DND-41 (cell line): ENCODE measurements around the gene MCUR1.

Experiments
- ATAC-seq: fragments of 200-7000 bp; cut with Tn5 transposase; 3 replicates; pipeline ENCODE4 v1.9.1; 2021; ENCODE audit warnings: low read depth; ENCODE audit not compliant: insufficient read depth
- DNase-seq: peaks from one replicate; pipeline ENCODE4 v3.0.0-alpha.2; 2020
- H2AFZ ChIP-seq: 2 replicates; pipeline ENCODE4 v1.6.0; 2012; ENCODE audit warnings: low read depth, low read length
- H3K27ac ChIP-seq: 2 replicates; pipeline ENCODE4 v1.5.1; 2012; ENCODE audit warnings: low read length, inconsistent platforms
- H3K27me3 ChIP-seq: fragments of 200-600 bp; sonication (generic); 2 replicates; pipeline ENCODE4 v1.6.0; 2012; ENCODE audit warnings: low read length, mild to moderate bottlenecking, inconsistent platforms; ENCODE audit not compliant: insufficient read depth, poor library complexity
- H3K36me3 ChIP-seq: 2 replicates; pipeline ENCODE4 v1.5.1; 2012; ENCODE audit warnings: low read length, inconsistent platforms; ENCODE audit not compliant: insufficient read depth
- H3K4me1 ChIP-seq: 2 replicates; pipeline ENCODE4 v1.5.1; 2012; ENCODE audit warnings: mild to moderate bottlenecking, low read length; ENCODE audit not compliant: insufficient read depth
- H3K4me2 ChIP-seq: 2 replicates; pipeline ENCODE4 v1.6.0; 2012; ENCODE audit warnings: mild to moderate bottlenecking, moderate library complexity, low read length, inconsistent platforms; ENCODE audit not compliant: insufficient read depth
- H3K4me3 ChIP-seq, 2 experiments: fragments of 200-600 bp in 1 of 2; shearing (Covaris generic) in 1 of 2; 2 replicates each; pipeline ENCODE4 v1.5.1; 2012 to 2016; ENCODE audit warnings: inconsistent platforms in 2 of 2, low read length in 2 of 2, mild to moderate bottlenecking in 2 of 2, low read depth in 1 of 2, moderate library complexity in 1 of 2
- H3K79me2 ChIP-seq: 2 replicates; pipeline ENCODE4 v1.6.0; 2012; ENCODE audit warnings: low read length, inconsistent platforms; ENCODE audit not compliant: insufficient read depth
- H3K9ac ChIP-seq: 2 replicates; pipeline ENCODE4 v1.6.0; 2012; ENCODE audit warnings: low read depth, mild to moderate bottlenecking, inconsistent platforms, low read length, moderate library complexity
- H3K9me3 ChIP-seq: 2 replicates; pipeline ENCODE4 v1.5.1; 2012; ENCODE audit warnings: low read length, moderate library complexity, mild to moderate bottlenecking, inconsistent platforms; ENCODE audit not compliant: insufficient read depth, severe bottlenecking
- H4K20me1 ChIP-seq: 2 replicates; pipeline ENCODE4 v1.6.0; 2012; ENCODE audit warnings: low read length; ENCODE audit not compliant: insufficient read depth
- CTCF ChIP-seq: IDR thresholded peaks from 2 replicates; pipeline ENCODE4 v1.5.1; 2012; ENCODE audit warnings: borderline replicate concordance, low read length, moderate library complexity, mild to moderate bottlenecking; ENCODE audit not compliant: poor library complexity, severe bottlenecking; ENCODE audit errors: extremely low read depth
- EZH2 ChIP-seq: IDR thresholded peaks from 3 replicates; pipeline ENCODE4 v1.6.1; 2012; ENCODE audit warnings: borderline replicate concordance, low read depth, mild to moderate bottlenecking, moderate library complexity, low read length, inconsistent platforms; ENCODE audit not compliant: severe bottlenecking

MCUR1 gene

GRCh38 chr6:13741365-13741764 is 73.0 kb downstream of the MCUR1 start:
- DNase-seq (no peak), ATAC-seq (no peak)
- Histone ChIP-seq H3K4me2 (no peak overlapping the region), H3K9me3 (no peaks in the 10 kb centered on the region), H3K27ac (no peak overlapping the region), H3K4me1 (no peaks in the 10 kb centered on the region), H2AFZ (no peak overlapping the region), H3K9ac (no peak overlapping the region), H3K27me3 (no peaks in the 10 kb centered on the region), H4K20me1 (no peaks in the 10 kb centered on the region), H3K36me3 (no peaks in the 10 kb centered on the region), H3K4me3 (no peak overlapping the region), H3K79me2 (no peaks in the 10 kb centered on the region)
- TF ChIP-seq EZH2 (no peak), CTCF (no peak)
